Measurements from ENCODE around the gene INSRR.

Gene INSRR

GRCh38 chr1:156858959-156859522 lies at the start of gene INSRR:
Gene INSRR (minus strand): TSS chr1:156859117. CDS start chr1:156858621, 496 bp downstream.
- DNase-seq (ENCODE audit: low read depth) = no peak

GRCh38 chr1:156908541-156908940 lies 49.6 kb upstream of the INSRR start:
- DNase-seq (ENCODE audit: low read depth) = no peak

- DNase-seq (ENCODE audit: low read depth) = no peak
Observed at GRCh38 chr1:156906206-156906906, 47.4 kb upstream of the INSRR start.

- DNase-seq (ENCODE audit: low read depth) = no peak
Observed at GRCh38 chr1:156905651-156906050, 46.7 kb upstream of the INSRR start.

GRCh38 chr1:156905176-156905575 lies 46.3 kb upstream of the INSRR start:
- DNase-seq (ENCODE audit: low read depth) = no peak

DNA sequence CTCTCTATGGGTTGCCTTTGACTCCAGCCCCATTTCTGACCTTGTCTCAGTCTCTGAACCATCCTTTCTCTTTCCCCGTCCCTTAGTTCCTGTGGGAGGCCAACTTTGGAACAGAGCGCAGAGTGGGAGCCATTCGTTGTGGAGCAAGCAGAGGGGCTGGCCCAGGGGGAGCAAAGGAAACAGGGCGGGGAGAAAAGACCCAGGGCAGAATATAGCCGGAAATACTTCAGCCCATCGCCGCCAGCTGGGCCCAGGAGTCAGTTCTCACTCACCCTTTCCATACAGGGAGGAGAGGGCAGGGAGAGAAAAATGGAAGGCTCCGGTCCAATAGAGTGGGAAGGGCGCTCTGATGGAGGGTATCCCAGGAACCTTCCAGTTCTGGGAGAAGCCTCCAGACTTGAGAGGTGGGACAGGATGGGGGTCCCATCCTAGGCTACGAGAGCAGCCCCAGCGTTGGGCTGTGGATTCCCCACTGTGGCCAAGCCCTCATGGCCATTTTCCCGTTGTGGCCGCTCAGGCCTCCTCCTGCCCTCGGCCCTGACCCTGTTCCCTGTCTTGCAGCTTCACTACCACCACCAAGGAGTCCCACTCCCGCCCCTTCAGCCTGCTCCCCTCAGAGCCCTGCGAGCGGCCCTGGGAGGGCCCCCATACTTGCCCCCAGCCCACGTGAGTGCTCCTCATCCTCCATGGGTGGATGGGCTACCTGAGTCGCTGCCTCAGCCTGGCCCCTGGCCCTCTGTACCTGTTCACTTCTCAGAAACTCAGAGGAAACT lies 45.5 kb upstream of the INSRR start:
- DNase-seq (ENCODE audit: low read depth) = no peak

GRCh38 chr1:156903328-156904091 lies 44.6 kb upstream of the INSRR start:
- DNase-seq (ENCODE audit: low read depth) = no peak

DNA sequence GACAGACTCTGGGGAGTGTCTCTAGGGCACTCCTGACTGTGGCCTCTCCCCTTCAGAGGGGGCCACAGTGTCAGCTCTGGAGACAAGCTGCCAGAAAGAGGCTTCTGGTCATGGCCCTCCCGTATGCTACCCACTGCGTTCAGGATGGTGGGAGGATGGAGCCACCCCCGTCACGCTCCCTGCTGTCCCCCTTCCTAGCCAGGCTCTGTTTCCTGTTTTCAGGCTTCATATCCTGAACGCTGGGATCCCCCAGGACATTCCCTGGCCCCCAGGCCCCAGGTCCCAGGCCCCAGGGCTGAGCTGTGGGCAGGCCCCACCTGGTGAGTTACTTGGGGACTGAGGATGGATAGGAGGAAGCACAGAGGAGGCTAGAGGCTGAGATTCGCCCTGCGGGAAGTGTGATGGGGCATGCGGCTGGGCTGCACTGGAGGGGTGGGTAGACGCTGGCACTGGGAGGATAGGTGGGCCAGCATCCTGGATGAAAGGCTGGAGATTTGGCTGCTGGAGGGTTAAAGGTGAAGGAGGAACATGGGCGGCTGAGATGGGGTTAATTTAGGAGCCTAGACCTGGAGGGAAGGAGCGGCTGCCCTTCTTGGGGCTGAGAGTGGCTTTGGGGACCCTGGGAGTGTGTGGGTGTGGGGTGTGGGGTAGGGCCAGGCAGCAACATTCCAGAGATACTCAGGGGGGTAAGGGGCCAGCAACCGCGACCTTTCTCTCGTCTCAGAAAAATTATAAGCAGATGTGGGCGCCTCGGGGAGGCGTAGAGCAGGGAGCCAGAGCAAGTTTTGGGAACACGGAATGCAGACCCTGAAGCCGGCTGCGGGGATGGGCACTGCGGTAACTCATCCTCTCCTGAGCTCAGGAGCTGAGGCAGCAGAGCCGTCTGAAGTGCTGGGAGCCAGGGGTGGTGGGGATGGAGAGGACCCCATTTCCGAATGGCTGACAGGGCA lies 43.3 kb upstream of the INSRR start:
- DNase-seq (ENCODE audit: low read depth) = no peak

GRCh38 chr1:156901590-156901900 lies 42.6 kb upstream of the INSRR start:
- DNase-seq (ENCODE audit: low read depth) = no peak

DNA sequence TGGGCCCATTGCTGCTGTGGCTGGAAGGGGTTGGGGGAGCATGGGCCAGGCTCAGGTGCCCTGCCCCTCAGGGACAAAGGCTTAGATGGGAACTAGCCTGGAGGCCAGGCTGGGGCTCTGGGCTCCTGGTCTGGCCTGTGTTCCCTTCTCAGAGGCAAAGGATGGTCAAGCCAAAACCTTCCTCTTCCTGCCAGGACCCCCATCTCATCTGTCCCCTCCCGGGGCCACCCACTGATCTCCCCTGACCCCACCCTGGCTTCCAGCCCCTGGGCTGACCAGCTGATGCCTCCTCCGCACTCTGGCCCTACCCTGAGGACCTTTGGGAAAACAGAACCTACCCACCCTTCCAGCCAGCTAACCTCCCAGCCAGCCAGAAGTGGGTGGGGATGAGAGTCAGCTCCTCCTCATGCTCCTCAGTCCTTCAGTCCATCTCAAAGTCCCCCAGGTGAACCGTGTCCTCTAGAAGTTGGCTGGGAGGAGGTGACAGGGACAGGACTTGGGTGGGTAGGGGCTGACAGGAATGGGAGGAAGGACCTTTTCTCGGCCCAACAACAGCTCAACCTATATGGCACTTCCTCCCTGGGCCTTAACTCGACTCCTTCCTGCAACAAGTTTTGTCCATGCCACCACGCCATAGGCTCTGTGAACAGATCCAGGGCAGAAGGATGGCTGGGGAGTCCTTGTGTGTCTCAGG lies 42.1 kb upstream of the INSRR start:
- DNase-seq (ENCODE audit: low read depth) = no peak

DNA sequence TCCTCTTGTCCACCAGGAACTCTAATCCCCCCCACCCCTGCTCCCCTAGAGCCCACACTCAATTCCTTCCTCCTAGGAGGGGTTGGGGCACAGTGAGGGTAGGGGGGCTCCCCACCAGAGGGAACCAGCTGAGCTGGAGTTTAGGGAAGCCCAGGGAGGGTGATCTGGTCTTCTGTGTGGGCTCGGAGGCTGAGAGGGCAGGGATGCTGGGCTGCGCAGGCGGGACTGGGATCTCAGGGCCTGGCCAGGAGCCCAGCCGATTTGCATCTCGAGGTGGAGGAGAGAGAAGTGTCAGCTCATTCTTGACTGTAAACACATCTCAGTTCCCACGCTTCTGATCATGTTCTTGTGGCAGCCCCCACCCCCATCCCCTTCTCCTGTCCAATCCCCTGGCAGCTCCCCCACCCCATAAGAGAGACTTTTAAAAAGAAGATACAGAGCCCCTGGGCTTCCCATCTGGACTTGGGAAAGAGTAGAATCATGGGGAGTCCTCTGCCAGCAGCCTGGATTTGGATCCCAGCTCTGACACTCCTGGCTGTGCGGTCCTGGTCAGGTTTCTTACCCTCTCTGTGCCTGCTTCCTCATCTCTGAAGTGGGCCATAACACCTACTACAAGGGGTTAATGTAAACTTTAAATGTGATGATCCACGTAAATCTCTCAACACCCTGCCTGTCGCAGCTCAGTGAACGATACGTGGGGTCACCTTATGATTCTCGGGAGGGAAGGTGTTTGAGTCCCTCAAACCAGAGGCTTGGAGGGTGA lies 41.2 kb upstream of the INSRR start:
- no peak for DNase-seq (ENCODE audit: low read depth)

DNA sequence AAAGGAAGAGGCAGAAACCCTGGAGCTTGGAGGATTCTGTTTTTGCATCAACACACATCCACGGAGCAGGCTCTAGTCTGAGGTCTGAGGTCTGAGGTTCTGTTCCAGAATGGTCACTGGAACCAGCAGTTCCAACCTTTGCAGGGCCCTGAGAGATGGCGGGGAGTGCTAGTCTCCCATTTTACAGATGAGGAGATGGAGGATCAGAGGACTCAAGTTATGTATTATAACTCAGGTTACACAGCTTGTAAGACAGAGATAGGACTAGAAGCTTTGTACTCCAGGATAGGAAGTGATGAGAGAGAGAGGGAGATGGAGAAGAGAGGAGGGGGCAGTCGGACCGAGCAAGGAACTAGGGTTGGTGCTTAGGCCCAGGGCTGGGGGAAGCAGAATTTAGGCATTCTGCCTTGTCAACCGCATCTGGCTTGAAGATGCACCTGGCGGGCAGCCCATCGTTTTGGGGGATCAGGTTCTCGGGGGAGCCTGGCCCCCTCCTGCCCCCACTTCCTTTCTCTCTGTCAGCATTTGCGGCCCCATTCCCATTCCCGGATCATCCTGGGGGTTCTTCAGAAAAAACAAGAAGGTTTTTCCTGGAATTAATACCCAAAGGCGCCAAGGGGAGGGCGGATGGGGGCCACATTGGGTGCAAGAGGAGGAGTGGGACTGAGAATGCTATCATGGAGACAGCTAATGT lies 40.2 kb upstream of the INSRR start:
- no peak for DNase-seq (ENCODE audit: low read depth)

- DNase-seq (ENCODE audit: low read depth) = no peak
Observed at GRCh38 chr1:156898161-156898566, 39.2 kb upstream of the INSRR start.

DNA sequence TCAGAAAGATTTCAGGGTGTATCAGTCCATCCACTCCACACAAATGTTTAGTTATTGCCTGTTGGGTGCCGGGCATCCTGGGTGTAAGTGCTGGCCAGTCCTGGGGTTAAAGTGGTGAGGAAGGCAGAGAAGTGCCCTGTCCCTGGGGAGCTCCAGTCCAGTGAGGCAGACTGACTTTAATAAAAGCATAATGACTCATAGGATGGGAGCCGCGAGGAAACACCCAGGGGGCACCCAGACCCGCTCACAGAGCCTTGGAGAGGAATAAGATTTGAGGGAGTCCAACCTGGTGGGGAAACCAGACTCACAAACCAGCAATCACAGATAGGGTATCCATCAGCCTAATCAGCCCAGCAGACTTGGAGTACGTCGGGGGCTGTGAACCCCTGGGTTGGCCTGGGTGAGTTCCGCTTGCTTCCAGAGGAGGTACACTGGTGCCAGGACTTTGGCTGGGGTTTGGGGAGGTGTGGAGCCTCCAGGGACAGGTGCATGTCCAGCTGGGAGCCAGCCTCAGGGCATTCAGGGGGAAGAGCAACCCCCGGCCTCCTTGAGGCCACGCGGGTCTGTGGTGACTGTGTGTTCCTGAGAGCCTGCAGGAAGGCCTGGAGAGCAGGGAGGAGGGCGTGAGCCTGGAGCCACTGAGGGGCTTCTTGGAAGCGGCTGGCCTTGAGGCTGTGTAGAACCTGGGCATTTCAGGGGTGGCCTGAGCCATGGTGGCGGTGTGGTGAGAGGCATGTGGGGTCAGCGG lies 38.3 kb upstream of the INSRR start:
- DNase-seq (ENCODE audit: low read depth) = no peak

GRCh38 chr1:156896490-156897033 lies 37.6 kb upstream of the INSRR start:
- no peak for DNase-seq (ENCODE audit: low read depth)

- no peak for DNase-seq (ENCODE audit: low read depth)
Observed at GRCh38 chr1:156895927-156896326, 37.0 kb upstream of the INSRR start.

DNA sequence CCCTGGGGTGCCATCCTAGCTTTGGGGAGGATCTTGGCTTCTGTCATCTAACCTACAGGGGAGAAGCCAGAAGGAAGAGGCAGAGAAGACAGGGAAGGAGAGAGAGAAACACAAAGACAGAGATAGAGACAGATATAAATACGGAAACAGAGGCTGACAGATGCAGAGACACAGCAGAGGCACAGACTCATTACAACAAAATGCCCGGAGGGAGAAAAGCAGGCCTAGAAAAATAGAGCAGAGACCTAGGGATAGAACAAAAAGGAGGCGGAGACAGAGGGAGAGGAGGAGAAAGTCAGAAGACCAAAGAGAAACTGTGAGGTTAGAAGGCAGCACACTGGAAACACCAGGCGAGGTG lies 36.5 kb upstream of the INSRR start:
- DNase-seq (ENCODE audit: low read depth) = no peak

DNA sequence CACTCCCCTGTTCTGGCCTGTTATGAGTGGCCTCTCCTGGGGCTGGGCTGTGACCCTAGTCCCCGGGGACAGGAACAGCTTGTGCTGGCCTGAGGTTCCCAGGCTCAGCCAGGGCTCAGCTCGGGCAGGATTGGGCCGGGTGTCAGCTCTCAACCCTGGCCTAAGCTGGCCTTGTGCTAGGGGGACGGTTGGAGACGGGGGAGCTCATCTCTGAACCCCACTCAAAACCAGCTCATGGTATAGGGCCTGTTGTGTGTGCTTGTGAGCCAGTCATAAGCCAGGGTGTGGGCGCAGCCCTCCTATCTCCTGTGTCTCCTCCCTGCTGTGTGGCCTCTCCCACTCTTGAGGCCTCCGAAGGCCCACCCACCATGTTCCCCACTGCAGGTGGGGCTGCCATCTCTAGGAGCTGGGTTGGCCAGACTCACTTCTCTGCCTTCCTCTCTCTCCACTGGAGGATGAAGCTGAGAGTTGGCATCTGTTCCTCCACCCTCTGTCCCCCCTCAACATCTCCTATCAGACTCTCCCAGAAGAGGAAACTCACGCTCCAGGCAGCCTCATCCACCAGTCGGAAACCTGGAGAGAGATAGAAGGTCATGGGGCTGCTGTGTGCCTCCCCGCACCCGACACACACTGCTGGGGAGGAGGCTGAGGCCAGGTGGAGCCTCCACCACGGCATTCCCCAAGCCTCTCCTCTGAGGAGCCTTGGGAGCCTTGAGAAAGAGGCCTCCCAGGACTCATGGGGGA lies 36.0 kb upstream of the INSRR start:
- no peak for DNase-seq (ENCODE audit: low read depth)

All from stimulated activated CD8-positive, alpha-beta memory T cell treated with anti-CD3 and anti-CD28 coated beads, Interleukin-4, amount 100 ng/mL, for 24 hours (primary cell).